Occipital lobe (tissue), 1 donor: ENCODE results near the gene KCTD13. TPM values are rescaled to one million over a fixed set of nuclear protein-coding genes. Genes with fewer than 3 reads are reported as not detected.

ENCODE experiments used
- total RNA-seq: library from RNA; depleted of rRNA; stranded (reverse); fragments of >200 nt; gene quantifications from one replicate; pipeline ENCODE4 v1.2.3, GENCODE V29; 2014

The KCTD13 gene
- total RNA-seq, 1 donor from 2014 or later, result 15.6 TPM

Other genes with a start within 250 kb of the KCTD13 start
- gene QPRT, start 247.0 kb downstream of the KCTD13 start, total RNA-seq, result 4.4 TPM
- 0.31 TPM for gene C16orf54, start 180.2 kb downstream of the KCTD13 start, total RNA-seq
- gene ZG16, start 148.0 kb downstream of the KCTD13 start, total RNA-seq, result not detected
- gene KIF22, start 135.5 kb downstream of the KCTD13 start, total RNA-seq, result 35.7 TPM
- gene MAZ, start 119.7 kb downstream of the KCTD13 start, total RNA-seq, result 271 TPM
- gene PRRT2, start 114.0 kb downstream of the KCTD13 start, total RNA-seq, result 20.6 TPM
- 10.8 TPM for gene PAGR1, start 110.1 kb downstream of the KCTD13 start, total RNA-seq
- 6.1 TPM for gene MVP, start 105.8 kb downstream of the KCTD13 start, total RNA-seq
- 47.1 TPM for gene CDIPT, start 63.0 kb downstream of the KCTD13 start, total RNA-seq
- 32.1 TPM for gene SEZ6L2, start 26.7 kb downstream of the KCTD13 start, total RNA-seq
- gene ASPHD1, start 25.7 kb downstream of the KCTD13 start, total RNA-seq, result 17.2 TPM
- 22.5 TPM for gene TMEM219, start 35.9 kb upstream of the KCTD13 start, total RNA-seq
- gene TAOK2, start 47.6 kb upstream of the KCTD13 start, total RNA-seq, result 49.8 TPM
- gene HIRIP3, start 69.4 kb upstream of the KCTD13 start, total RNA-seq, result 13.1 TPM
- 27.8 TPM for gene INO80E, start 70.0 kb upstream of the KCTD13 start, total RNA-seq
- gene DOC2A, start 84.8 kb upstream of the KCTD13 start, total RNA-seq, result 10.5 TPM
- not detected for gene C16orf92, start 97.0 kb upstream of the KCTD13 start, total RNA-seq
- 12.5 TPM for gene TLCD3B, start 105.0 kb upstream of the KCTD13 start, total RNA-seq
- gene ALDOA, start 139.5 kb upstream of the KCTD13 start, total RNA-seq, result 57.4 TPM
- gene PPP4C, start 149.8 kb upstream of the KCTD13 start, total RNA-seq, result 81.4 TPM
- gene TBX6, start 165.7 kb upstream of the KCTD13 start, total RNA-seq, result 0.16 TPM
- 21.1 TPM for gene YPEL3, start 170.0 kb upstream of the KCTD13 start, total RNA-seq
- gene GDPD3, start 187.3 kb upstream of the KCTD13 start, total RNA-seq, result 0.47 TPM
- 25.7 TPM for gene MAPK3, start 197.0 kb upstream of the KCTD13 start, total RNA-seq